Gastroesophageal sphincter (tissue), 4 donors: ENCODE measurements around the gene DIP2C. TPM values are rescaled to one million over a fixed set of nuclear protein-coding genes. Genes with fewer than 3 reads are reported as not detected.

ENCODE experiments used
- ATAC-seq: fragments of 150-250 bp; one replicate; pipeline ENCODE4 v1.9.1; 2016; ENCODE audit warnings: mild to moderate bottlenecking, moderate library complexity
- H3K27ac ChIP-seq, 4 donors: fragments of 200-600 bp; sonication (generic) in 3 of 4; 1 replicate in 3 of 4; 2 replicates in 1 of 4; pipeline ENCODE4 v1.5.1; 2016 to 2019
- H3K27me3 ChIP-seq: fragments of 200-600 bp; sonication (generic); one replicate; pipeline ENCODE4 v1.5.1; 2019
- H3K36me3 ChIP-seq, 2 donors: fragments of 200-600 bp; sonication (generic); one replicate each; pipeline ENCODE4 v1.5.1; 2019; ENCODE audit warnings: control low read depth in 1 of 2
- H3K4me1 ChIP-seq, 3 donors: fragments of 200-600 bp; sonication (generic); 1 replicate in 2 of 3; 2 replicates in 1 of 3; pipeline ENCODE4 v1.5.1; 2016 to 2019; ENCODE audit warnings: control low read depth in 2 of 3
- H3K4me3 ChIP-seq, 2 donors: fragments of 200-600 bp; sonication (generic); one replicate each; pipeline ENCODE4 v1.5.1; 2019; ENCODE audit warnings: mild to moderate bottlenecking in 1 of 2, moderate library complexity in 1 of 2
- H3K9me3 ChIP-seq, 3 donors: fragments of 200-600 bp; sonication (generic); one replicate each; pipeline ENCODE4 v1.5.1; 2017 to 2019; ENCODE audit warnings: control low read depth in 2 of 3
- EP300 ChIP-seq: sonication (generic); formaldehyde crosslinking; IDR thresholded peaks from one replicate; pipeline ENCODE4 v1.6.1; 2017; ENCODE audit warnings: antibody characterized with exemption, mild to moderate bottlenecking
- POLR2A ChIP-seq, 2 donors: fragments of 450-650 bp; IDR thresholded peaks; one replicate each; pipeline ENCODE4 v1.6.1; 2017; ENCODE audit warnings: antibody characterized with exemption in 2 of 2, mild to moderate bottlenecking in 2 of 2, moderate library complexity in 1 of 2
- POLR2AphosphoS5 ChIP-seq: sonication (generic); formaldehyde crosslinking; IDR thresholded peaks from one replicate; pipeline ENCODE4 v1.6.1; 2017; ENCODE audit warnings: antibody characterized with exemption
- WGBS, 2 donors: methylation state at CpG; one replicate each; pipeline ENCODE4 v1.1.5; 2018; ENCODE audit warnings: low coverage in 1 of 2; 5-methylcytosine and 5-hydroxymethylcytosine counted together
- total RNA-seq, 4 donors: library from RNA; depleted of rRNA; stranded (reverse); fragments of >200 nt; gene quantifications; one replicate each; pipeline ENCODE4 v1.1.0, GENCODE V29; 2016
- TF ChIP-seq, protein P1 (sequence below), 4 experiments: fragments of 200-600 bp in 2 of 4; fragments of 450-650 bp in 2 of 4; sonication (generic) in 1 of 4; IDR thresholded peaks; one replicate each; pipeline ENCODE4 v1.5.1; 2017 to 2019; ENCODE audit warnings: antibody characterized with exemption in 4 of 4, mild to moderate bottlenecking in 2 of 4, moderate library complexity in 2 of 4

Gene DIP2C
- total RNA-seq, 4 donors from 2014 or later = 40.8 to 73.8 (median 47.7) TPM

DNA sequence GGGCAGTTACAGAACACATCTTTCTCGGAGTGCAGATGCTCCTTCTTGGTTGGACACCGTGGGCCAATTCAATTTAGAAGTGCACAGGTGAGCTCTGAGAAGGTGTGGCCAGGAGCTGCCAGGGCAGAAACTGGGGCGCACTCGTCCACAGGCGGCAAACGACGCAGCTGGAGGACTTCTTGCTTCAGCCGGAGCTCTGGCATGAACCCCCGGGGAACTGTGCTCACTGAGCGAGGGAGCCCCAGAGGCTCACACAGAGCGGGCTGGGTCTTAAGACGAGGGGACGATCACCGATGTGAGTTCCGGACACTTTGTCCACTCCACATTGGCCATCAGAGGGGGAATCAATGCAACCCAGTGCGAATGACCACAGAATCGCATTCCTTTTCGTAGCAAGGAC, 413.8 kb downstream of the DIP2C start:
- 85 to 94% methylated on average over 7 to 14 of the region's 18 CpGs for WGBS, 2 donors
- ATAC-seq = no peak
- Histone ChIP-seq H3K27me3 (no peaks in the 10 kb centered on the region), H3K4me3 (no peak overlapping the region), H3K27ac (no peak overlapping the region), H3K9me3 (no peaks in the 10 kb centered on the region), H3K36me3 (peaks cover 0 to 68% of the 10 kb centered on the region in 2 donors), H3K4me1 (no peaks in the 10 kb centered on the region)
- TF ChIP-seq, protein P1, sequence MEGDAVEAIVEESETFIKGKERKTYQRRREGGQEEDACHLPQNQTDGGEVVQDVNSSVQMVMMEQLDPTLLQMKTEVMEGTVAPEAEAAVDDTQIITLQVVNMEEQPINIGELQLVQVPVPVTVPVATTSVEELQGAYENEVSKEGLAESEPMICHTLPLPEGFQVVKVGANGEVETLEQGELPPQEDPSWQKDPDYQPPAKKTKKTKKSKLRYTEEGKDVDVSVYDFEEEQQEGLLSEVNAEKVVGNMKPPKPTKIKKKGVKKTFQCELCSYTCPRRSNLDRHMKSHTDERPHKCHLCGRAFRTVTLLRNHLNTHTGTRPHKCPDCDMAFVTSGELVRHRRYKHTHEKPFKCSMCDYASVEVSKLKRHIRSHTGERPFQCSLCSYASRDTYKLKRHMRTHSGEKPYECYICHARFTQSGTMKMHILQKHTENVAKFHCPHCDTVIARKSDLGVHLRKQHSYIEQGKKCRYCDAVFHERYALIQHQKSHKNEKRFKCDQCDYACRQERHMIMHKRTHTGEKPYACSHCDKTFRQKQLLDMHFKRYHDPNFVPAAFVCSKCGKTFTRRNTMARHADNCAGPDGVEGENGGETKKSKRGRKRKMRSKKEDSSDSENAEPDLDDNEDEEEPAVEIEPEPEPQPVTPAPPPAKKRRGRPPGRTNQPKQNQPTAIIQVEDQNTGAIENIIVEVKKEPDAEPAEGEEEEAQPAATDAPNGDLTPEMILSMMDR (IDR thresholded peaks at IDR 0.05) = no peak
- no peak for TF ChIP-seq EP300
- TF ChIP-seq POLR2A (IDR thresholded peaks at IDR 0.05) = no peak
- no peak for TF ChIP-seq POLR2AphosphoS5

DNA sequence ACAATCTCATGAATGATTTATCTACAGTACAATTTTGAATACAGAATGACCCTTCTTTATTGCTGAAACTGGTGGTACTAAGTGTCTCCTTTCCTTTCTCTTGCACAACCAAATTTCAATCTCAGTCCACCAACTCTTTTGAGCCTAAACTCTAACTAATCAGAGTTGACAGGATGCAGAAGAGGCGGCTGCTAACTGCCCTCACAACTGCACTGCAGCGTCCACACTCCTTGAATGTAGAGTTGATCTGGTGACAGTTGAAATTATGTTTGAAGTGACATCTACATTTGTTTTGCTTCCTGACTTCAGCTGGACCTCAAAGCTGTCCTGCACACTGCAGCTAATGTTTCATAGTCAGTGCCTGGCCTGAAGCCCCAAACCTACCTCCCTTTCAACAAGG, 414.6 kb downstream of the DIP2C start:
- Histone ChIP-seq H3K4me3 (no peak overlapping the region), H3K27me3 (no peaks in the 10 kb centered on the region), H3K36me3 (peaks cover 0 to 59% of the 10 kb centered on the region in 2 donors), H3K9me3 (no peaks in the 10 kb centered on the region), H3K4me1 (no peaks in the 10 kb centered on the region), H3K27ac (no peak overlapping the region)
- no peak for TF ChIP-seq POLR2A (IDR thresholded peaks at IDR 0.05)
- TF ChIP-seq, protein P1 (IDR thresholded peaks at IDR 0.05) = no peak
- no peak for TF ChIP-seq POLR2AphosphoS5
- no peak for ATAC-seq
- 33 to 95% methylated on average over 1 to 2 of the region's 2 CpGs for WGBS, 2 donors

DNA sequence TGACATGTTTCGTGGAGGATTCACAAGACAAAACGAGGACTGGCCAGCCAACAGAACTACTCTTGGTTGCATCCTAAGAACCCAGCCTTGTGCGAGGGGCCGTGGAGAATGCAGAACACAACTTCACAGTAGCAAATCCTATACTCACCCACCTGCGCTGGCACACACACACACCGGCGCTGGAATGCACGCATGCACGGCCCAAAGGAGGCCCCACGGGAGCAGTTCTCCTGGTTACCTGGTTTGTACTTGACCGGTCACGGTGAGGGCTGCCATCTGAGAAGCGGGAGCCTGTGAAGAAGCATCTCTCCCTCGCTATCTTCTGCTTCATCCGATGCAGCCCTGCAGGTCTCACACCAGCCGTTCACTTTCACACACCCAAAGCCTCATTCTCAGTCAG, 416.4 kb downstream of the DIP2C start:
- Histone ChIP-seq H3K9me3 (no peaks in the 10 kb centered on the region), H3K27me3 (no peaks in the 10 kb centered on the region), H3K36me3 (peaks cover 0 to 42% of the 10 kb centered on the region in 2 donors), H3K4me3 (no peak overlapping the region), H3K4me1 (no peaks in the 10 kb centered on the region), H3K27ac (no peak overlapping the region)
- WGBS, 2 donors = 80 to 95% methylated on average over 1 to 6 of the region's 16 CpGs
- ATAC-seq = peak; percentile 22
- no peak for TF ChIP-seq POLR2A (IDR thresholded peaks at IDR 0.05)
- TF ChIP-seq, protein P1 (IDR thresholded peaks at IDR 0.05) = no peak
- TF ChIP-seq POLR2AphosphoS5 = no peak
- TF ChIP-seq EP300 = no peak

DNA sequence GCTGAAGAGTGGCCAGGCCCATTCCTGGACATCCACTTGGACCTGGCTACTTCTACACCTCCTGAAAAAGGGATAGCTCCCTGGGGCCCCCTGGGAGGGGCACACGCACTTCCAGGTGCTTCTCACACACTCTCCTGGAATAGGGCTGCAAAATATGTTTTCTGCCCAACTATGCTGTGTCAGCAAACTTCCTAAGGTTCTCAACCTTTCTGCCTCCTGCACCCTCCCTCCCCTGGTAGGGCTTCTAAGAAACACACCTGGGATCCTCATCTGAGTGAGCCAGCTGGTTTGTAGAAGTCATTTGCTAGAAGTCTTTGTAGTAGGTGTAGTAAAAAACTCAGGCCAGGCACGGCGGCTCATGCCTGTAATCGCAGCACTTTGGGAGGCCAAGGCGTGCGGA, 417.7 kb downstream of the DIP2C start:
- no peak overlapping the region for H3K4me3 ChIP-seq
- H3K4me1 ChIP-seq = no peaks in the 10 kb centered on the region
- H3K9me3 ChIP-seq = no peaks in the 10 kb centered on the region
- TF ChIP-seq EP300 = no peak
- TF ChIP-seq POLR2AphosphoS5 = no peak
- TF ChIP-seq, protein P1 (IDR thresholded peaks at IDR 0.05) = no peak
- no peak for TF ChIP-seq POLR2A (IDR thresholded peaks at IDR 0.05)
- WGBS, 2 donors = 100% methylated on average over 1 of the region's 6 CpGs; no CpG with 5 or more reads in 1 of the 2 donors
- peaks cover 0 to 28% of the 10 kb centered on the region in 2 donors for H3K36me3 ChIP-seq
- H3K27ac ChIP-seq = no peak overlapping the region
- no peak for ATAC-seq
- no peaks in the 10 kb centered on the region for H3K27me3 ChIP-seq

DNA sequence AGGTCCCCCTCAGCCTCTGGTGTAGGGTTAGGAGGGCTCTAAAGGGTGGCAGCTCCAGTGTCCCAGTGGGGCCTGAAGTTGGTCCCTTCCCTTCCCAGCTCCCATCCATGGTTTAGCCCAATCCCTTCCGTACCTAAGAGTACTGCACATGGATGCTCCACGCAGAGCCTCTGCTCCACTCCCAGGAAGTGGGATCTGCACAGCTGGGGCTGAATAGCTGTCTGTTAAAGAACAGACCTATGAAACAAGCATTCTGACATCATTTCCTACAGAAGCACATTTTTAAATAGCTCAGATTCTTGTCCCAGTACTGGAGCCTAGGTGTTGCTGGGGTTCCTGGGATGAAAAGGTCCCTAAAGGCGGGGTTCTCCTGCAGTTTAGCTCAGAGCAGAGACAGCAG, 418.3 kb downstream of the DIP2C start:
- 73% methylated on average over 2 of the region's 3 CpGs; no CpG with 5 or more reads in 1 of the 2 donors for WGBS, 2 donors
- H3K4me3 ChIP-seq = no peak overlapping the region
- TF ChIP-seq, protein P1 (IDR thresholded peaks at IDR 0.05) = no peak
- TF ChIP-seq EP300 (no peak), POLR2A (IDR thresholded peaks at IDR 0.05) (no peak), POLR2AphosphoS5 (no peak)
- no peaks in the 10 kb centered on the region for H3K4me1 ChIP-seq
- no peak for ATAC-seq
- no peaks in the 10 kb centered on the region for H3K27me3 ChIP-seq
- no peak overlapping the region for H3K27ac ChIP-seq
- H3K36me3 ChIP-seq = peaks cover 0 to 23% of the 10 kb centered on the region in 2 donors
- H3K9me3 ChIP-seq = no peaks in the 10 kb centered on the region
